HEK293 (cell line): Measurements from ENCODE around the gene DMWD.

Experiments used
- CTCF ChIA-PET: fragments of 350-600 bp; formaldehyde crosslinking; extraction: SDS; loops from one replicate; lab custom pipeline; 2021; ENCODE audit warnings: antibody characterized with exemption; lab: Yijun Ruan, JAX
- POLR2A ChIA-PET: fragments of 300-600 bp; formaldehyde crosslinking; extraction: SDS; loops from one replicate; lab custom pipeline; 2020; ENCODE audit warnings: antibody characterized with exemption, inconsistent platforms; lab: Yijun Ruan, JAX
- H3K27ac ChIP-seq: fragments of 200-500 bp; sonication (Bioruptor generic); 2 replicates; pipeline ENCODE4 v1.5.1; 2014; ENCODE audit warnings: low read depth, low read length, control low read depth, inconsistent platforms; ENCODE audit errors: extremely low read depth
- H3K36me3 ChIP-seq, 2 experiments: fragments of 200-500 bp in 1 of 2; sonication (Bioruptor generic) in 1 of 2; 1 replicate in 1 of 2; 2 replicates in 1 of 2; pipeline ENCODE4 v1.5.1; 2014 to 2017; ENCODE audit warnings: inconsistent platforms in 2 of 2, low read length in 2 of 2; ENCODE audit not compliant: control insufficient read depth in 2 of 2, insufficient read depth in 1 of 2
- H3K4me1 ChIP-seq: fragments of 200-500 bp; sonication (Bioruptor generic); 2 replicates; pipeline ENCODE4 v1.5.1; 2014; ENCODE audit warnings: mild to moderate bottlenecking, low read length, inconsistent platforms; ENCODE audit not compliant: control insufficient read depth, insufficient read depth
- H3K4me3 ChIP-seq: 2 replicates; pipeline ENCODE4 v1.5.1; 2011; ENCODE audit warnings: low read depth, mild to moderate bottlenecking, control low read depth, low read length, moderate library complexity
- H3K9me3 ChIP-seq: fragments of 200-500 bp; sonication (Bioruptor generic); 2 replicates; pipeline ENCODE4 v1.5.1; 2014; ENCODE audit warnings: low read depth, low read length, inconsistent platforms; ENCODE audit not compliant: control insufficient read depth, insufficient read depth
- GFI1B ChIP-seq: fragments of 450-650 bp; formaldehyde crosslinking; IDR thresholded peaks from 2 replicates; pipeline ENCODE4 v1.5.1; 2016; ENCODE audit warnings: missing biosample characterization, missing genetic modification characterization
- REPIN1 ChIP-seq: fragments of 450-650 bp; formaldehyde crosslinking; IDR thresholded peaks from 2 replicates; pipeline ENCODE4 v1.5.1; 2017; ENCODE audit warnings: missing biosample characterization, missing genetic modification characterization, low read depth
- ZBTB8A ChIP-seq: fragments of 450-650 bp; formaldehyde crosslinking; IDR thresholded peaks from 2 replicates; pipeline ENCODE4 v1.5.1; 2016; ENCODE audit warnings: missing biosample characterization, missing genetic modification characterization
- ZIC2 ChIP-seq: fragments of 450-650 bp; formaldehyde crosslinking; IDR thresholded peaks from 2 replicates; pipeline ENCODE4 v1.5.1; 2016; ENCODE audit warnings: missing biosample characterization, missing genetic modification characterization
- ZNF23 ChIP-seq: fragments of 450-650 bp; formaldehyde crosslinking; IDR thresholded peaks from 2 replicates; pipeline ENCODE4 v1.5.1; 2016; ENCODE audit warnings: missing biosample characterization, missing genetic modification characterization, borderline replicate concordance
- ZNF239 ChIP-seq: fragments of 450-650 bp; formaldehyde crosslinking; IDR thresholded peaks from 2 replicates; pipeline ENCODE4 v1.5.1; 2016; ENCODE audit warnings: missing biosample characterization, missing genetic modification characterization
- ZNF248 ChIP-seq: fragments of 450-650 bp; formaldehyde crosslinking; IDR thresholded peaks from 2 replicates; pipeline ENCODE4 v1.5.1; 2017; ENCODE audit warnings: missing biosample characterization, missing genetic modification characterization
- ZNF302 ChIP-seq: fragments of 450-650 bp; formaldehyde crosslinking; IDR thresholded peaks from 2 replicates; pipeline ENCODE4 v1.5.1; 2016; ENCODE audit warnings: missing biosample characterization, missing genetic modification characterization, low read depth
- ZNF501 ChIP-seq: fragments of 450-650 bp; formaldehyde crosslinking; IDR thresholded peaks from 2 replicates; pipeline ENCODE4 v1.5.1; 2016; ENCODE audit warnings: missing biosample characterization, missing genetic modification characterization
- ZNF510 ChIP-seq: fragments of 450-650 bp; formaldehyde crosslinking; IDR thresholded peaks from 2 replicates; pipeline ENCODE4 v1.5.1; 2018; ENCODE audit warnings: mild to moderate bottlenecking, missing genetic modification characterization, missing biosample characterization; ENCODE audit not compliant: insufficient replicate concordance
- ZNF529 ChIP-seq: fragments of 450-650 bp; formaldehyde crosslinking; IDR thresholded peaks from 2 replicates; pipeline ENCODE4 v1.5.1; 2017; ENCODE audit warnings: missing genetic modification characterization, missing biosample characterization; ENCODE audit not compliant: insufficient replicate concordance
- ZNF621 ChIP-seq: fragments of 450-650 bp; formaldehyde crosslinking; IDR thresholded peaks from 2 replicates; pipeline ENCODE4 v1.5.1; 2017; ENCODE audit warnings: missing biosample characterization, missing genetic modification characterization
- ZNF626 ChIP-seq: fragments of 450-650 bp; sonication (Bioruptor Pico); formaldehyde crosslinking; IDR thresholded peaks from 2 replicates; pipeline ENCODE4 v1.5.1; 2018; ENCODE audit warnings: missing biosample characterization, missing genetic modification characterization, inconsistent platforms
- ZNF785 ChIP-seq: fragments of 450-650 bp; formaldehyde crosslinking; IDR thresholded peaks from 2 replicates; pipeline ENCODE4 v1.5.1; 2016; ENCODE audit warnings: missing biosample characterization, missing genetic modification characterization
- ZSCAN16 ChIP-seq: fragments of 450-650 bp; formaldehyde crosslinking; IDR thresholded peaks from 2 replicates; pipeline ENCODE4 v1.5.1; 2016; ENCODE audit warnings: missing biosample characterization, missing genetic modification characterization
- TF ChIP-seq, protein P1 (sequence below): fragments of 450-650 bp; formaldehyde crosslinking; IDR thresholded peaks from 2 replicates; pipeline ENCODE4 v1.5.1; 2016; ENCODE audit warnings: missing biosample characterization, missing genetic modification characterization
- TF ChIP-seq, protein P2 (sequence below): fragments of 450-650 bp; formaldehyde crosslinking; IDR thresholded peaks from 2 replicates; pipeline ENCODE4 v1.5.1; 2016; ENCODE audit warnings: missing biosample characterization, missing genetic modification characterization, low read depth
- TF ChIP-seq, protein P3 (sequence below): fragments of 450-650 bp; formaldehyde crosslinking; IDR thresholded peaks from 2 replicates; pipeline ENCODE4 v1.5.0; 2017; ENCODE audit warnings: missing biosample characterization, missing genetic modification characterization, borderline replicate concordance
- TF ChIP-seq, protein P4 (sequence below): fragments of 450-650 bp; formaldehyde crosslinking; IDR thresholded peaks from 2 replicates; pipeline ENCODE4 v1.5.1; 2016; ENCODE audit warnings: missing biosample characterization, missing genetic modification characterization
- TF ChIP-seq, protein P5 (sequence below): fragments of 450-650 bp; IDR thresholded peaks from 2 replicates; pipeline ENCODE4 v1.5.1; 2018; ENCODE audit warnings: missing biosample characterization, mild to moderate bottlenecking, missing genetic modification characterization

DMWD gene

DNA sequence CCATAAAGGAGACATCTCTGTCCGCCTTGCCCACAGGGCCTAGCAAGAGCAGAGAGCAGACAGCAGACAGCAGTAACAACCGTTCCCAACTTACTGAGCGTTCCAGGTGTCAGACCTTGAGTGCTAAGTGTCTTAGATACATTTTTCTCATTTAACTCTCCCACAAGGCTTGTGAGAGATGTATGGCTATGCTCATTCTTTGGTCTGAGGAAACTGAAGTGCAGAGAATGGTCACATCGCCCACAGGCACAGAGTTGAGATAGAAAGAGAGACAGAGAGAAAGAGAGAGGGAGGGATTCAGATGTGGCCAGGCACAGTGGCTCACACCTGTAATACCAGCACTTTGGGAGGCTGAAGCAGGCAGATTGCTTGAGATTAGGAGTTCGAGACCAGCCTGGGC is 45.1 kb downstream of the DMWD start (continued):
- TF ChIP-seq, protein P1, sequence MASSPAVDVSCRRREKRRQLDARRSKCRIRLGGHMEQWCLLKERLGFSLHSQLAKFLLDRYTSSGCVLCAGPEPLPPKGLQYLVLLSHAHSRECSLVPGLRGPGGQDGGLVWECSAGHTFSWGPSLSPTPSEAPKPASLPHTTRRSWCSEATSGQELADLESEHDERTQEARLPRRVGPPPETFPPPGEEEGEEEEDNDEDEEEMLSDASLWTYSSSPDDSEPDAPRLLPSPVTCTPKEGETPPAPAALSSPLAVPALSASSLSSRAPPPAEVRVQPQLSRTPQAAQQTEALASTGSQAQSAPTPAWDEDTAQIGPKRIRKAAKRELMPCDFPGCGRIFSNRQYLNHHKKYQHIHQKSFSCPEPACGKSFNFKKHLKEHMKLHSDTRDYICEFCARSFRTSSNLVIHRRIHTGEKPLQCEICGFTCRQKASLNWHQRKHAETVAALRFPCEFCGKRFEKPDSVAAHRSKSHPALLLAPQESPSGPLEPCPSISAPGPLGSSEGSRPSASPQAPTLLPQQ (tag by site-specific recombination): no peak
- TF ChIP-seq ZNF510: no peak
- TF ChIP-seq ZBTB8A (tag by site-specific recombination): no peak
- TF ChIP-seq ZNF23 (tag by site-specific recombination): no peak
- no peak for TF ChIP-seq ZIC2 (tag by site-specific recombination)
- no peak for TF ChIP-seq ZNF529 (tag by site-specific recombination)
- TF ChIP-seq GFI1B (tag by site-specific recombination): no peak
- TF ChIP-seq REPIN1: no peak
- TF ChIP-seq, protein P2, sequence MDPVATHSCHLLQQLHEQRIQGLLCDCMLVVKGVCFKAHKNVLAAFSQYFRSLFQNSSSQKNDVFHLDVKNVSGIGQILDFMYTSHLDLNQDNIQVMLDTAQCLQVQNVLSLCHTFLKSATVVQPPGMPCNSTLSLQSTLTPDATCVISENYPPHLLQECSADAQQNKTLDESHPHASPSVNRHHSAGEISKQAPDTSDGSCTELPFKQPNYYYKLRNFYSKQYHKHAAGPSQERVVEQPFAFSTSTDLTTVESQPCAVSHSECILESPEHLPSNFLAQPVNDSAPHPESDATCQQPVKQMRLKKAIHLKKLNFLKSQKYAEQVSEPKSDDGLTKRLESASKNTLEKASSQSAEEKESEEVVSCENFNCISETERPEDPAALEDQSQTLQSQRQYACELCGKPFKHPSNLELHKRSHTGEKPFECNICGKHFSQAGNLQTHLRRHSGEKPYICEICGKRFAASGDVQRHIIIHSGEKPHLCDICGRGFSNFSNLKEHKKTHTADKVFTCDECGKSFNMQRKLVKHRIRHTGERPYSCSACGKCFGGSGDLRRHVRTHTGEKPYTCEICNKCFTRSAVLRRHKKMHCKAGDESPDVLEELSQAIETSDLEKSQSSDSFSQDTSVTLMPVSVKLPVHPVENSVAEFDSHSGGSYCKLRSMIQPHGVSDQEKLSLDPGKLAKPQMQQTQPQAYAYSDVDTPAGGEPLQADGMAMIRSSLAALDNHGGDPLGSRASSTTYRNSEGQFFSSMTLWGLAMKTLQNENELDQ (tag by site-specific recombination): no peak

DNA sequence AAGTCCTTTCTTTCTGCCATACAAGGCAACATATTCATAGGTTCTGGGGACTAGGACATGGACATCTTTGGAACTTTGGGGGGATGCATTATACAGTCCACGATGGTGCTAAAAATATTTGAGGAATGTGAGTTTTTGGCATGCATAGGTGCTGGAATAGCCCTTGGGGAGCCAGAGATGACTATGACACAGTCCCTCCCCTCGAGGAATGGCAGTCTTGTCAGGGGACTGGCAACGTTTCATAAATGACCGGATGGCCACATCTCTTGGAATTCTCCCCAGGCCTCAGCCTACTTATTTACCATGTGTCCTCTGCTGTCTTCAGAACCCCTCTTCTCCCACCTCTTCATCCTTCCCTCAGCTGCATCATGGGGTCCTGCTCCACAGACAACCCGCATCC is 45.8 kb downstream of the DMWD start:
- ChIA-PET CTCF (no interaction called here), POLR2A (no interaction called here)
- H3K27ac ChIP-seq: no peak overlapping the region
- TF ChIP-seq ZNF302 (tag by site-specific recombination) (no peak), ZNF239 (no peak), ZNF501 (tag by site-specific recombination) (no peak), ZNF621 (no peak), ZNF248 (tag by site-specific recombination) (no peak), ZNF785 (no peak), ZNF626 (tag by site-specific recombination) (no peak), ZSCAN16 (tag by site-specific recombination) (no peak)
- TF ChIP-seq, protein P3, sequence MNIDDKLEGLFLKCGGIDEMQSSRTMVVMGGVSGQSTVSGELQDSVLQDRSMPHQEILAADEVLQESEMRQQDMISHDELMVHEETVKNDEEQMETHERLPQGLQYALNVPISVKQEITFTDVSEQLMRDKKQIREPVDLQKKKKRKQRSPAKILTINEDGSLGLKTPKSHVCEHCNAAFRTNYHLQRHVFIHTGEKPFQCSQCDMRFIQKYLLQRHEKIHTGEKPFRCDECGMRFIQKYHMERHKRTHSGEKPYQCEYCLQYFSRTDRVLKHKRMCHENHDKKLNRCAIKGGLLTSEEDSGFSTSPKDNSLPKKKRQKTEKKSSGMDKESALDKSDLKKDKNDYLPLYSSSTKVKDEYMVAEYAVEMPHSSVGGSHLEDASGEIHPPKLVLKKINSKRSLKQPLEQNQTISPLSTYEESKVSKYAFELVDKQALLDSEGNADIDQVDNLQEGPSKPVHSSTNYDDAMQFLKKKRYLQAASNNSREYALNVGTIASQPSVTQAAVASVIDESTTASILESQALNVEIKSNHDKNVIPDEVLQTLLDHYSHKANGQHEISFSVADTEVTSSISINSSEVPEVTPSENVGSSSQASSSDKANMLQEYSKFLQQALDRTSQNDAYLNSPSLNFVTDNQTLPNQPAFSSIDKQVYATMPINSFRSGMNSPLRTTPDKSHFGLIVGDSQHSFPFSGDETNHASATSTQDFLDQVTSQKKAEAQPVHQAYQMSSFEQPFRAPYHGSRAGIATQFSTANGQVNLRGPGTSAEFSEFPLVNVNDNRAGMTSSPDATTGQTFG (tag by site-specific recombination): no peak
- TF ChIP-seq, protein P4, sequence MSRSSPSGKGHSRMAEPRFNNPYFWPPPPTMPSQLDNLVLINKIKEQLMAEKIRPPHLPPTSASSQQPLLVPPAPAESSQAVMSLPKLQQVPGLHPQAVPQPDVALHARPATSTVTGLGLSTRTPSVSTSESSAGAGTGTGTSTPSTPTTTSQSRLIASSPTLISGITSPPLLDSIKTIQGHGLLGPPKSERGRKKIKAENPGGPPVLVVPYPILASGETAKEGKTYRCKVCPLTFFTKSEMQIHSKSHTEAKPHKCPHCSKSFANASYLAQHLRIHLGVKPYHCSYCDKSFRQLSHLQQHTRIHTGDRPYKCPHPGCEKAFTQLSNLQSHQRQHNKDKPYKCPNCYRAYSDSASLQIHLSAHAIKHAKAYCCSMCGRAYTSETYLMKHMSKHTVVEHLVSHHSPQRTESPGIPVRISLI (tag by site-specific recombination): no peak
- TF ChIP-seq, protein P5, sequence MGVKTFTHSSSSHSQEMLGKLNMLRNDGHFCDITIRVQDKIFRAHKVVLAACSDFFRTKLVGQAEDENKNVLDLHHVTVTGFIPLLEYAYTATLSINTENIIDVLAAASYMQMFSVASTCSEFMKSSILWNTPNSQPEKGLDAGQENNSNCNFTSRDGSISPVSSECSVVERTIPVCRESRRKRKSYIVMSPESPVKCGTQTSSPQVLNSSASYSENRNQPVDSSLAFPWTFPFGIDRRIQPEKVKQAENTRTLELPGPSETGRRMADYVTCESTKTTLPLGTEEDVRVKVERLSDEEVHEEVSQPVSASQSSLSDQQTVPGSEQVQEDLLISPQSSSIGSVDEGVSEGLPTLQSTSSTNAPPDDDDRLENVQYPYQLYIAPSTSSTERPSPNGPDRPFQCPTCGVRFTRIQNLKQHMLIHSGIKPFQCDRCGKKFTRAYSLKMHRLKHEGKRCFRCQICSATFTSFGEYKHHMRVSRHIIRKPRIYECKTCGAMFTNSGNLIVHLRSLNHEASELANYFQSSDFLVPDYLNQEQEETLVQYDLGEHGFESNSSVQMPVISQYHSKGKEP: no peak
- H3K9me3 ChIP-seq: no peaks in the 10 kb centered on the region
- H3K4me3 ChIP-seq: no peak overlapping the region
- H3K4me1 ChIP-seq: no peaks in the 10 kb centered on the region
- H3K36me3 ChIP-seq: no peaks in the 10 kb centered on the region
